GM10266 (cell line): Measurements from ENCODE around the gene SMIM20.

Source experiments
- DNase-seq: peaks from one replicate; pipeline ENCODE4 v3.0.0; 2012; ENCODE audit errors: extremely low spot score
- TF ChIP-seq, protein P1 (sequence below): IDR thresholded peaks from 2 replicates; pipeline ENCODE4 v1.5.1; 2012; ENCODE audit warnings: mild to moderate bottlenecking, low read depth; ENCODE audit not compliant: control insufficient read depth, insufficient read depth; ENCODE audit errors: missing control alignments

The SMIM20 gene

GRCh38 chr4:25874655-25875054 lies 39.4 kb upstream of the SMIM20 start:
- TF ChIP-seq, protein P1, sequence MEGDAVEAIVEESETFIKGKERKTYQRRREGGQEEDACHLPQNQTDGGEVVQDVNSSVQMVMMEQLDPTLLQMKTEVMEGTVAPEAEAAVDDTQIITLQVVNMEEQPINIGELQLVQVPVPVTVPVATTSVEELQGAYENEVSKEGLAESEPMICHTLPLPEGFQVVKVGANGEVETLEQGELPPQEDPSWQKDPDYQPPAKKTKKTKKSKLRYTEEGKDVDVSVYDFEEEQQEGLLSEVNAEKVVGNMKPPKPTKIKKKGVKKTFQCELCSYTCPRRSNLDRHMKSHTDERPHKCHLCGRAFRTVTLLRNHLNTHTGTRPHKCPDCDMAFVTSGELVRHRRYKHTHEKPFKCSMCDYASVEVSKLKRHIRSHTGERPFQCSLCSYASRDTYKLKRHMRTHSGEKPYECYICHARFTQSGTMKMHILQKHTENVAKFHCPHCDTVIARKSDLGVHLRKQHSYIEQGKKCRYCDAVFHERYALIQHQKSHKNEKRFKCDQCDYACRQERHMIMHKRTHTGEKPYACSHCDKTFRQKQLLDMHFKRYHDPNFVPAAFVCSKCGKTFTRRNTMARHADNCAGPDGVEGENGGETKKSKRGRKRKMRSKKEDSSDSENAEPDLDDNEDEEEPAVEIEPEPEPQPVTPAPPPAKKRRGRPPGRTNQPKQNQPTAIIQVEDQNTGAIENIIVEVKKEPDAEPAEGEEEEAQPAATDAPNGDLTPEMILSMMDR, result no peak
- no peak for DNase-seq

DNA sequence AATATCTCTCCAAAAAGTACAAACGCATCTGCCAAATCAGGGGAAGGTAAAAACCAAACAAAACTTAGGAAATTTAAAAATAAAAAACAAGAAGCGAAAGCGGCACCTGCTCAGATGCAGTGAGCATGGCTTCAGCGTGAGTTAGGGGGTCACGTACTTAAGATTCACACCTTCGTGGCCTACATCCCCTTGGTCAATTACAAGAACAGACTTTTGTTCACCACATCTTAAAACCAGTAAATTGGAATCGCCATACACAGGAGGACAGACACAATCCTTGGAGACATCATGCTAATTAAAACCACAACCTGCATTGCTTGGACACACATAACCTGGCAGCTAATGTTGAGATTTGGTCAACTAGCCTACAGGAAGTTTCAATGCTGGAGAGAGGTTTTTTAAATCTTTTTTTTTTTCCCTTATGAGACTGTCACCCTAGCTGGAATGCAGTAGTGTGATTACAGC lies 38.7 kb upstream of the SMIM20 start:
- TF ChIP-seq, protein P1, result no peak
- DNase-seq, result no peak

DNA sequence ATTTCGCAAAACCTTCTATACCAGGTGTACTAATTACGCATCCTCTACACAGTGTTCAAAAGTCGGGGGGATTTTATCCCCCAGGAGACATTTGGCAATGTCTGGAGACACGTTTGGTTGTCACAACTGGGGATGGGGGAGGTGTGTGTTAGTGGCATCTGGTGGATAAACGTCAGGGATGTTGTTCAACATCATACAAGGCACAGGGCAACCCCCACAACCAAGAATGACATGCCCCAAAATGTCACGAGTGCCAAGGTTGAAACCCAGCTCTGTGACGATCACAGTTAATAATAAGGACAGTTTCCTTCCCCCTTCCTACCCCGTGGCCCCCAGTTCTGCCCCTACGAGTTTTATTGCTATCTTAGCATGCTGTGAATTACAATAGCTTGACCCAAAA lies 35.3 kb upstream of the SMIM20 start:
- TF ChIP-seq, protein P1, result no peak
- DNase-seq, result no peak

- TF ChIP-seq, protein P1, result no peak
These were observed 34.9 kb upstream of the SMIM20 start for GRCh38 chr4:25879091-25879584.

GRCh38 chr4:25879587-25879986 lies 34.4 kb upstream of the SMIM20 start:
- TF ChIP-seq, protein P1, result no peak
- no peak for DNase-seq

More at GRCh38 chr4:25879091-25879584, 34.9 kb upstream of the SMIM20 start:
- DNase-seq, result no peak

DNA sequence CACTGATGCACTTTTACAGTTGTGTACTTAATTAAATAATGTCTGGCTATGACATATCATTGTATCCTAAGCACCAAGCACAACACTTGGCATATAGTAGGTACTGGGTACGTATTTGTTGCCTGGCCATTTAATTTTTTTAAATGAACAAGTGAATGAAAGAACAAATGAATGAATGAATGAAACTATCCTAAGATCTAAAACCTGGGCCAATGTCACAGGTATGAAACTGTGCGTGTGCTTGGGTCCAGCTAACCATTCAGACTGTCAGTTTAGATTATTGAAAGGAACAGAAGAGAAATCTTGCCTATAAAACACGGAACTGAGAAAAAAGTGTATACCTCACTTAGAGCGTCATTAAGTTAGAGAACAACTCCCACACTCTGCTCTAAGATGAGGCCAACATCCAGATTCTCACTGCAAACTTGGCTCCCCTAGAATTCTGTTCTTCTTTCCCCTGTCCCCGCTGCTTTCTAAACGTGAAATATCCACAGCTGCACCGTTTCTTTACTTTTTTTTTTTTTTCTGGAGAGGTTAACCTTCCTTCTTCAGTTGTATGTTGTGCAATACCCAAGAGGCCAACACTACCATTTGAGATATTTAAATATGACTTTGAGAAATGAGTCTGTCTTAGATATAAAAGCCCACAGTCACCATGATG lies 33.9 kb upstream of the SMIM20 start:
- DNase-seq, result no peak
- TF ChIP-seq, protein P1, result no peak

DNA sequence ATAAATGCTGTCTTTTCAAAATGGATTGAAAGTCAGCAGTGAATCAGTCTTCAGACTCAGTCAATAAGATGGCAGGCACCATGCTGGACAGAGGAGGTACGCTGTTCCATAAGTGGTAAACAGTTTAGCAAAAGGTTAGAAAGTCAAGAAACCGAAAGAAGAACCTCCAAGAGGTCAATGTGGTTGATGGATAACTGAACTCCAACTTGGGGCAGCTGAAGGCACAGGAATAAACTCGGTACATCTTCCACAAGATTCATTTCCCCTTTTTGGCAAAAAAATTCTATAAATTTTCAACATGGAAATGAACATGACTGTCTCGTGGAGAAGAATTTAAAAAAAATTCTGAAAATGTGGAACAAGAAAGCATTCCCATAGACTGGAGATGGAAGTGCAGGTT lies 32.8 kb upstream of the SMIM20 start:
- DNase-seq, result no peak
- TF ChIP-seq, protein P1, result no peak
